Effector memory CD4-positive, alpha-beta T cell (primary cell): ENCODE measurements around the gene MDK.

Source experiments
- DNase-seq, 3 donors: peaks; one replicate each; pipeline ENCODE4 v3.0.0-alpha.2; 2020
- H3K27ac ChIP-seq: 2 replicates; pipeline ENCODE4 v1.7.0; 2013; ENCODE audit warnings: mild to moderate bottlenecking, low read length, moderate library complexity; ENCODE audit not compliant: insufficient read depth, poor library complexity, severe bottlenecking
- H3K27me3 ChIP-seq: replicated peaks from 2 replicates; pipeline ENCODE4 v1.7.0; 2013; ENCODE audit warnings: mild to moderate bottlenecking, low read length; ENCODE audit not compliant: insufficient read depth, control insufficient read depth, poor library complexity, severe bottlenecking
- H3K36me3 ChIP-seq: 2 replicates; pipeline ENCODE4 v1.7.0; 2013; ENCODE audit warnings: mild to moderate bottlenecking, low read length, moderate library complexity; ENCODE audit not compliant: control insufficient read depth, insufficient read depth
- H3K4me1 ChIP-seq: 2 replicates; pipeline ENCODE4 v1.7.0; 2013; ENCODE audit warnings: low read length, mild to moderate bottlenecking; ENCODE audit not compliant: control insufficient read depth, insufficient read depth, poor library complexity, severe bottlenecking
- H3K4me3 ChIP-seq: 2 replicates; pipeline ENCODE4 v1.7.0; 2013; ENCODE audit warnings: low read length, low read depth, mild to moderate bottlenecking; ENCODE audit not compliant: insufficient read depth, poor library complexity, severe bottlenecking
- H3K9me3 ChIP-seq: 2 replicates; pipeline ENCODE4 v1.7.0; 2013; ENCODE audit warnings: mild to moderate bottlenecking, low read length, moderate library complexity; ENCODE audit not compliant: control insufficient read depth

MDK gene

DNA sequence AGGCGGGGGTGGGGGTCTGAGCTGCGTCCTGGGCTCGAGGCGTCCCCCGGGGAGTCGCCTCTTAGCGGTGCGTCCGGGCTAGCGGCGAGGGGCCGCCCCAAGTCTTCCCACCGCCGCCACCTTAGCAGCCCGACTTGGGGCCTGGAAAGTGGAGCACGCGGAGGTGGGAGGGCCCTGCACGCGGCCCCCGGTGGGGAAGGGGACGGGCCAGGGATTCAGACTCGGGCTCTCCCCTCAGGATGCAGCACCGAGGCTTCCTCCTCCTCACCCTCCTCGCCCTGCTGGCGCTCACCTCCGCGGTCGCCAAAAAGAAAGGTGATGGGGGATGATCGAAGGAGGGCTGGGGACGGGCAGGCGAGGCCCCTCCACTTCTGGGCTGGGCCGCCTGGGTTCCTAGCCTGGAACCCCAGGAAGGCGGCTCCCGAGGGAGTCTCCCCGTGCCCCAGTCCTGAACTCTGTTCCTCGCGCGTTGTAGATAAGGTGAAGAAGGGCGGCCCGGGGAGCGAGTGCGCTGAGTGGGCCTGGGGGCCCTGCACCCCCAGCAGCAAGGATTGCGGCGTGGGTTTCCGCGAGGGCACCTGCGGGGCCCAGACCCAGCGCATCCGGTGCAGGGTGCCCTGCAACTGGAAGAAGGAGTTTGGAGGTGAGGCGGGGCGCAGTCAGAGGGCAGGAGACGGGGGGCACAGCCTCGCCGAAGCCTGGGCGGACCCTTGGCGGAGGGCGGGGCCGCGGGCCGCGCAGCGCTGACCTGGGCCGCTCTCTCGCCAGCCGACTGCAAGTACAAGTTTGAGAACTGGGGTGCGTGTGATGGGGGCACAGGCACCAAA, 563 bp downstream of the MDK start:
- Histone ChIP-seq H3K4me1 (peaks cover 11% of the 10 kb centered on the region), H3K4me3 (peak overlapping the region; percentile 60), H3K27ac (no peak overlapping the region), H3K36me3 (peaks cover 15% of the 10 kb centered on the region), H3K9me3 (no peaks in the 10 kb centered on the region), H3K27me3 (peaks cover 17% of the 10 kb centered on the region)
- no peak for DNase-seq

DNA sequence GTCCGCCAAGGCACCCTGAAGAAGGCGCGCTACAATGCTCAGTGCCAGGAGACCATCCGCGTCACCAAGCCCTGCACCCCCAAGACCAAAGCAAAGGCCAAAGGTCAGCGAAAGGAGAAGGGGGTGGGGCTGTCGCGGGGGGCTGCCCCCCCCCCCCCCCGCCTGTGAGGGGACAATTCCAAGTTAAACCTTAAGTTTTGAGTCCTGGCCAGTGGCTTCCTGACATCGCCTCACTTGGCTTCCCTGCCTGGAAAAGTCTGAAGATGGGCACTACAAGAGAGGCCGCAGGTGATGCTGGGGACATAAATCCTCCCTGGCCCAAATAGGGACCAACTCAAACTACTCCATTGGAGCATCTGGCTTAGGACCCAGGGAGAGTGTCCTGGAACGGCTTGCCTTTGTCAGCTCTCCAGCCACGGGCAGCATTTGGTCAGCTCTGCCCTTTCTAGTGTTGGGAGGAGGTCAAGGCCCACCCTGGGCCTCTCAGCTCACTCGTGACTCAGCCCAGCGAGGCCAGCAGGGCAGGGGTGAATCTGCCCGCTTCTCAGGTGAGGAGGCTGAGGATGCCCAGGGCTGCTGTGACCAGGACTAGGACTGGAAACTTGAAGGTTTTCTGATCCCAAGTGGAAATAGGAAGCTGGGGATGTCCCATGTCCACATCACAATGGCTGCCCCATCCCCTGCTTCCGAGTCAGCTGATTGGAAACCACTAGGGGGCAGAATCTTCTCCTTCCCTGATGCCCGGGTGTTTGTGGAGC, 1.4 kb downstream of the MDK start:
- H3K9me3 ChIP-seq, result no peaks in the 10 kb centered on the region
- no peak overlapping the region for H3K27ac ChIP-seq
- H3K4me1 ChIP-seq, result peaks cover 11% of the 10 kb centered on the region
- H3K36me3 ChIP-seq, result peaks cover 8% of the 10 kb centered on the region
- H3K27me3 ChIP-seq, result peaks cover 17% of the 10 kb centered on the region
- no peak for DNase-seq
- peak overlapping the region; percentile 60 for H3K4me3 ChIP-seq

DNA sequence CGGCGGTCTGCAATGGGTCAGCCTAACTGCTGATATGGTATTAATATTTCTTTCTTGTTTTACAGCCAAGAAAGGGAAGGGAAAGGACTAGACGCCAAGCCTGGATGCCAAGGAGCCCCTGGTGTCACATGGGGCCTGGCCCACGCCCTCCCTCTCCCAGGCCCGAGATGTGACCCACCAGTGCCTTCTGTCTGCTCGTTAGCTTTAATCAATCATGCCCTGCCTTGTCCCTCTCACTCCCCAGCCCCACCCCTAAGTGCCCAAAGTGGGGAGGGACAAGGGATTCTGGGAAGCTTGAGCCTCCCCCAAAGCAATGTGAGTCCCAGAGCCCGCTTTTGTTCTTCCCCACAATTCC, 1.9 kb downstream of the MDK start:
- DNase-seq, result no peak
- peaks cover 20% of the 10 kb centered on the region for H3K27me3 ChIP-seq
- H3K4me1 ChIP-seq, result peaks cover 16% of the 10 kb centered on the region
- H3K4me3 ChIP-seq, result no peak overlapping the region
- H3K27ac ChIP-seq, result no peak overlapping the region
- H3K9me3 ChIP-seq, result no peaks in the 10 kb centered on the region
- H3K36me3 ChIP-seq, result peaks cover 3% of the 10 kb centered on the region

DNA sequence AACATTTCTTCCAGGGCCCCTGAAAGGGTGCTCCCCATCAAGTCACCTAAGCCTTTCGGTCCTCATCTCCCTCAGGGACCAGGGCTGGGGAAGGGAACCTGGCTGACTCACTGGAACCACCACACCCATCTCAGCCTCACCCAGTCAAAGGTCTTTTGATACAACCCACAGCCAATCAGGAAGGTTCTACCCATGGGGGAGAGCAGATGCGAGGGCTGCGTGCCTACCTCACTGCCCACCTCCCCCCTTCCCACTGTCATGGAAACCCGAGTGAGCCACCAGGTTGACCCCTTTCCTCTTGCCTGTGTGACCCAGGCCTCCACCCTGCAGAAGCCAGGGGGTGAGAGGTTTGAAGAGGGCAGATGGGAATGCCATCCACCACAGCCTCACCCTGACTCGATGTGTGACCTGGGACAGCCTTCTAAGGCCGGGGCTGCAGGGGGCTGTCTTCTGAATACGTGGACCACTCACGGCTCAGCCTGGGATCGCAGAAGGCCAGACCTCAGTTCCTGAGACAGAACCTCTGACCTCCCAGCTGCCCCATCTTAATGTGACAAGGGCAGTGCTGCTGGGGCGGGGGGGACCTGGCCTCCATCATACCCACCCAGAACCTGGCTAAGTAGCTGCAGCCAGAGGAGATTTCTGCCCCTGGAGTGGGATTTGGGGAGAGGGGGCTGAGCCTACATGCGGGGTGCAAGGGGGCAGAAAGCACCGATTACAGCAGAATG, 2.7 kb downstream of the MDK start:
- Histone ChIP-seq H3K9me3 (no peaks in the 10 kb centered on the region), H3K4me1 (peaks cover 17% of the 10 kb centered on the region), H3K4me3 (no peak overlapping the region), H3K27ac (no peak overlapping the region), H3K27me3 (peaks cover 26% of the 10 kb centered on the region), H3K36me3 (no peaks in the 10 kb centered on the region)
- DNase-seq, result no peak

DNA sequence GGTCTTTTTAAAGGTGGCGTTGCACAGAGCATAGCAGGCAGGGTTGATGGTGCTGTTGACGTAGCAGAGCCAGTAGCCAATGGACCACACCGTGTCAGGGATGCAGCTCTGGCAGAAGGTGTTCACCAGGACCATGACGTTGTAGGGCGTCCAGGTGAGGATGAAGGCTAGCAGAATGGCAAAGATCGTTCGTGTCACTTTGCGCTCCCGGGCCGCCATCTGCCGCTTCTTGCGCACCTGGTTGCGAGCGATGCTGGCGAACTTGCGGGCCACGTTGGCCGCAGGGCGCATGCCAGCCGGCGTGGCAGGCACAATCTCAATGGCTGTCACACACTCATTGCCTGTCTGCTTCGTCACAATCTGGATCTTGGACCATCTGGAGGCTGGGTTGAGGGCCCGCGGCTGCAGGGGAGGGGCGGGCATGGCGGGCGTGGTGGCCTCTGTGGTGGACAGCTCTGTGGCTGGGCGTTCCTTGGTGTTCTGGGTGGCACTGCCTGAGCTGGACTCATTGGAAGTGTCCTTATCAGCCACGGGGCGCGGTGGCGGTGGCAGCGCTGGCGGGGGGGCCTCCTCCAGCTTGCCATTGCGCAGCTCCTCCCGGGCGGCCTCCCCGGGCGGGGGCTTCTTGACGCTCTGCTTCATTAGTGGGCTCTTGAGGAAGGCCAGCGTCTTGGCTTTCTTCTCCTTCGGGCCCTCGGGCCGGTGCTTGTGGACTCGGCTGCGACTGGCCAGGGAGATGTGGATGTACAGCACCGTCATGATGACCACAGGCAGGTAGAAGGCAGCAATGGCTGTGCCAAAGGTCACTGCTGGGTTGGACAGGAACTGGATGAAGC, 3.9 kb downstream of the MDK start:
- no peak for DNase-seq
- no peak overlapping the region for H3K4me3 ChIP-seq
- H3K27me3 ChIP-seq, result peaks cover 39% of the 10 kb centered on the region
- no peak overlapping the region for H3K27ac ChIP-seq
- H3K9me3 ChIP-seq, result no peaks in the 10 kb centered on the region
- H3K4me1 ChIP-seq, result peaks cover 28% of the 10 kb centered on the region
- no peaks in the 10 kb centered on the region for H3K36me3 ChIP-seq

DNA sequence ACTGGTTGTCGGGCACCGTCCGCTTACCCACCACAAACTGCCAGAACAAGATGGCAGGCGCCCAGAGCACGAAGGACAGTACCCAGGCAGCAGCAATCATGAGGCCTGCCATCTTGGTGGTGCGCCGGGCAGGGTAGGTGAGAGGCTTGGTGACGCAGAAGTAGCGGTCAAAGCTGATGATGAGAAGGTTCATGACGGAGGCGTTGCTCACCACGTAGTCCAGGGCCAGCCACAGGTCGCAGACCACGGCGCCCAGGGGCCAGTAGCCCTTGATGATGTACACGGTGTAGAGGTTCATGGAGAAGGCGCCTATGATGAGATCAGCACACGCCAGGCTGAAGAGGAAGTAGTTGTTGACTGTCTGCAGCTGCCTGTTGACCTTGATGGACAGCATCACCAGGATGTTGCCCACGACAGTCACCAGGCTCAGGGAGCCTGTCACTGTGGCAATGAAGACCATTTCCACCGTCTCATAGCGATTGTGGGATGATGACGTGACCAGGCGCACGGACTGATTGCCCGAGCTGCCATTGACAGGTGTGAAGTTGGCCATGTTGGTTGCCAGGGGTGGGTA, 4.6 kb downstream of the MDK start:
- no peak for DNase-seq
- Histone ChIP-seq H3K4me3 (no peak overlapping the region), H3K27me3 (peaks cover 46% of the 10 kb centered on the region), H3K4me1 (peaks cover 34% of the 10 kb centered on the region), H3K9me3 (no peaks in the 10 kb centered on the region), H3K27ac (no peak overlapping the region), H3K36me3 (no peaks in the 10 kb centered on the region)

DNA sequence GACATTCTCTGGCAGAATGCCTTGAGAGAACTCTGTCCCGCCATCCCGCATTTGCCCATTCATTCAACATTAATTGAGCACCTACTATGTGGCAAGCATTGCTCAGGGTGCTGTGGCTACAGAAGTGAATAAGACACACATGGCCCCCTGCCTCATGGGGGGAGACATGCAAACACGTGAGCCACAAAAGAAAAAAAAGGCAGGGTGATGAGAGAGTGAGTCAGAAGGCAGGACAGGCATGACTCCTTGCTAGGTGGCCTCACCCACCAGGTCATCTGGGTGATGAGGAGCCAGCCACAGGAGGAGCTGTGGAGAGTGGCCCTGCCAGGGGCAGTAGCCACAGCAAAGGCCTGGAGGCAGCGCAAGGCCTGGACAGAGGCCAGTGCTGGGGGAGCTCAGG, 5.2 kb downstream of the MDK start:
- Histone ChIP-seq H3K4me3 (no peak overlapping the region), H3K27ac (no peak overlapping the region), H3K27me3 (peaks cover 49% of the 10 kb centered on the region), H3K36me3 (no peaks in the 10 kb centered on the region), H3K9me3 (no peaks in the 10 kb centered on the region), H3K4me1 (peaks cover 38% of the 10 kb centered on the region)
- DNase-seq, result no peak

DNA sequence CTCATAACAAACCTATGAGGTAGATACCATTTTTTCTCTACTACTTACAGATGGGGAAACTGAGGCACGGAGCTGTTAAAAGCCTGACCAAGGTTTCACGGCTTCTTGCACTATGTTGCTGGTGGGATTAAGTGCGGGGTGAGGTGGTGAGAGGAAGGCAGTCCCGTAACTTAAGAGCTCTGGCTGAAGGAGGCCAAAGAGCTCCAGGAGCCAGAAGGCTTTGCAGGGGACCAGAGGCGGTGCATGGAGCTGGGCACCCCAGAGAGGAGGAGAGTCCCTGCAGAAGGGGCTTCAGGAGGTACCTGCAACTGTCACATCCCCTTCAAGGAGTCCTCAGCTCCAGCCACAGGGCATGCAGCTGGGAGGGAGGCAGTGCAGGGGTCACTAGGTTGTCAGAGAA, 6.0 kb downstream of the MDK start:
- Histone ChIP-seq H3K4me1 (peaks cover 34% of the 10 kb centered on the region), H3K4me3 (no peak overlapping the region), H3K27me3 (peaks cover 49% of the 10 kb centered on the region)

DNA sequence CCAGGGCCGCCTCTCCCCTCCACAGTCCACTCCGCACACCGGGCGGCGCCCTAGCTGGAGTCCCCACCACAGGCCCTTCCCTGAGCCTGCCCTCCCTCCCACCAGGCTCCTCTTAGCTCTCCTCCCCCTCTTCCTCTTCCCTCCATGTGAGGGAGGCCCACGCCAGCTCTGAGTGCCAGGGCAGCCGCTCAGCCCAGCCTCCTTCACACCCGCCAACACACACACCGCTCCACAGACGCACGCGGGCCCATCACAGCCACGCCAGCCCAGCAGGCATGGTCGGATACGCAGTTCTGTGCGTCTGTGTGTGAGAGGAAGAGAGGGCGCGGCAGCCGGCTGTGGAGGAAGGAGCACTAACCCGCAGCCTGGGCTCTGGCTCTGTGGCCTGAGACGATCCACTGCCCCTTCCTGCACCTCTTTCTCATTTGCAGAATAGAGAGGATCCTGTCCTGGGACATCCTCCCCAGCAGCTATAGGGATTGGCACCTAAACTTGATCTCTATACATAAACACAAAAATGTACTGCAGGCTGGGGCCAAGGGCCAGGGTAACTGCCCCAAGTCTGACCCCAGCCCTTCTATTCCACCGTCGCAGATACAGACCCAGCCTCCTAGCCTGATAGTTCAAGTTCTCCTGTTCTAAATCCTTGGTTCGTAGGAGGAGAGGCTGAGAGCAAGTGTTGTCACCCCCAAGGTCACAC, 6.6 kb downstream of the MDK start:
- Histone ChIP-seq H3K9me3 (no peaks in the 10 kb centered on the region), H3K27ac (no peak overlapping the region), H3K36me3 (no peaks in the 10 kb centered on the region), H3K4me3 (no peak overlapping the region), H3K27me3 (peaks cover 43% of the 10 kb centered on the region), H3K4me1 (peaks cover 36% of the 10 kb centered on the region)
- DNase-seq, result no peak

More for the DNA sequence above, 6.0 kb downstream of the MDK start:
- Histone ChIP-seq H3K27ac (no peak overlapping the region), H3K36me3 (no peaks in the 10 kb centered on the region), H3K9me3 (no peaks in the 10 kb centered on the region)
- DNase-seq, result no peak
